Stimulated activated CD4-positive, alpha-beta T cell treated with anti-CD3 and anti-CD28 coated beads, Interleukin-2, amount 100 ng/mL, for 4 hours (primary cell): ENCODE results near the gene TNNC2.
"Not testable (repeated sequence)": the region's sequence is repeated elsewhere in the genome, so short reads cannot be mapped to it uniquely, and the experiment has no call there.

Experiments used
- DNase-seq: peaks from one replicate; pipeline ENCODE4 v3.0.0-alpha.2; 2020; ENCODE audit warnings: low read depth

Gene TNNC2

DNA sequence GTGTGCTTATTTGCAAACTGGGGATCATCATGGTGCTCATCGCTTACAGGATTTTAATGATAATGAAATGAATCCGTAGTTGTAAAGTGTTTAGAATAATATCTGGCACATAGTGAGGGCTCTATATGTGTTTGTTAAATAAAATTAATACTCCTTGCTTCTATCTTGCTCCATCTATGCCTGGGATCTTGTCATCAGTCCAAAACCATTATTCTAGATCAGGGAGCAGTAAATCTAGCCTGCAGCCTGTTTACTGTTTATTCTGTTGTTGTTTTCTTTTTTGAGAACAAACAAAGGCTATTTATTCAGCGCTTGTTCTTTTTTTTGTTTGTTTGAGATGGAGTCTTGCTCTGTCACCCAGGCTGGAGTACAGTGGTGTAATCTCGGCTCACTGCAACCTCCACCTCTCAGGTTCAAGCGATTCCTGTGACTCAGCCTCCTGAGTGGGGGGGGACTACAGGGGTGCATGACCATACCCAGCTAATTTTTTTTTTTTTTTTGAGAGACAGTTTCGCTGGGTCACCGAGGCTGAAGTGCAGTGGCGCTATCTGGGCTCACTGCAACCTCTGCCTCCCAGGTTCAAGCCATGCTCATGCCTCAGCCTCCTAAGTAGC is 22.0 kb upstream of the TNNC2 start:
- no peak for DNase-seq

DNA sequence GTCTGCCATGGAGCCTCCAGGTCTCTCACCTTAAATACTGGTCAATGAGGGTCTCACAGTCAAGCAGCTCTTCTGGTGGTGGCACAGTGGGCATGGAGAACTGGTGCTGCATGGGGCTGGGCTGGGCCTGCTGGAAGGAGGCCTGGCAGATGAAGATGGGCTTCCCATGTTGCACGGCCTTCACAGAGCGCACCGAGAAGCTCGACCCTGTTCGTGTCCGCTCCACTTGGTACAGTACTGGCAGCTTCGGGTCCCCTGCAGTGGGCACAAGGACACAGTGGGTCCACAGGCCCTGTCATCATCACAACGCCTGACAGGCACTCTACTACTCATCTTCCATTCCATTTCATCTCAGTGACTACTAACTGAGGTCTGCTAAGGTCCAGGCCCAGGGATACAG is 21.3 kb upstream of the TNNC2 start:
- no peak for DNase-seq

DNA sequence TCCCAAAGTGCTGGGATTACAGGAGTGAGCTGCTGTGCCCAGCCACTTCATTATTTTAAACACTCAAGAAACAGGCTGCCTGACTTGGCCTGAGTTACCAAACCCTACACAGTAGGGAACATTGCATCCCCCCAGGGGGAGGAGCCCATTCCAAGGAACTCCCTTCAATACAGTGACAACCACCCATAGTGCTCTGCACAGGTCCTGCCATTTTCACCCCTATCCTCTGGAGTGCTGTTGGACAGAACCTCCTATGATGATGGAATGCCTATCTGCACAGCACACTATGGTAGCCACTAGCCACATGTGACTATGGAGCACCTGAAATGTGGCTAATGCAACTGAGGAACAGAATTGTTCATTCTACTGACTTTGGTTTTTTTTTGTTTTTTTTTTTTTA is 18.3 kb upstream of the TNNC2 start:
- DNase-seq: no peak

DNA sequence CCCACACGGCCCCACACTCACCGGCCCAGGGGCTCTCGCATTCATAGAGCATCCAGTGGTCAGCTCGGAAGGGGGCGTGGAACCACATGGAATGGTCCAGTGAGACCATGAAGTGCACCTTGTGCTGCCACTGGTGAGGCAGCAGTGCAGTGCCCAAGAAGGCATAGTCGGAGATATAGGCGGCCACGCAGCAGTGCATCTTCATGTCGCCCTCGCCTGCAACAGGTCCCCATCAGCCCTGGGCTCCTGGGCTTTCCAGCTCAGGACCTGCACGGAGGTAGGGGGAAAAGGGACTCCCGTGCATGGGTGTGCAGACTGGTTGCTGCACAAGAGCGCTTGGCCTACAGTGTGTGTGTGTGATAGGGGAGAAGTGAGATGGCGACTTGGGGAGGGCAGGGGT is 16.4 kb upstream of the TNNC2 start:
- no peak for DNase-seq

DNA sequence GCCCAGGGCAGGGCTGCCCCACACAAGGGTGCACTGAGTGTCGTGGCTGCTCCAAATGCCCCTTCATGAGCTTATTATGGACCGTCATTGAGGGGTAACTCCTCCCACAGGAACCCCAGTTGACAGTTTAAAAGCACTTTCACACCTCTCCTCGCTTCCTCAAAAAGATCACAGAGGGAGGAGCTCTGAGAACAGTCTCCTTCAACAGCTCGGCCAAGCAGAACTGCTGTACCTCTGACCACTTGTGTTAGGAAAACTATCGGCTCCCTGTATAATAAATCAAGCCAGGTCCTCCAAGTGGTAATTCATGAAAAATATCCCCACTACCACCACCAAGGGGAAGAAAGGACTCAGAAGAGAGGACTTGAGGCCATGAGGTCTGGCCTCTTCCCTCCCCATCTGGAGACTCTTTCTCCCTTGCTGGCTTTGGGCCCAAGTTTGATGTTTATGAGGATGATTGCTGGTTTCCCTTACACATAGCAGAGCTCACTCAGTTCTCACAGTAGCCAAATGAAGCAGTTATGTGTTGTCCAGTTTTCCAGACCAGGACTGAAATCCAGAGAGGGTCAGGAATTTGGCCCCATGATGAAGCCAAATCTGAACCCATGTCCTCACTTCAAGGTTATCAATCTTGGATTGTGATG is 15.2 kb upstream of the TNNC2 start:
- no peak for DNase-seq

DNA sequence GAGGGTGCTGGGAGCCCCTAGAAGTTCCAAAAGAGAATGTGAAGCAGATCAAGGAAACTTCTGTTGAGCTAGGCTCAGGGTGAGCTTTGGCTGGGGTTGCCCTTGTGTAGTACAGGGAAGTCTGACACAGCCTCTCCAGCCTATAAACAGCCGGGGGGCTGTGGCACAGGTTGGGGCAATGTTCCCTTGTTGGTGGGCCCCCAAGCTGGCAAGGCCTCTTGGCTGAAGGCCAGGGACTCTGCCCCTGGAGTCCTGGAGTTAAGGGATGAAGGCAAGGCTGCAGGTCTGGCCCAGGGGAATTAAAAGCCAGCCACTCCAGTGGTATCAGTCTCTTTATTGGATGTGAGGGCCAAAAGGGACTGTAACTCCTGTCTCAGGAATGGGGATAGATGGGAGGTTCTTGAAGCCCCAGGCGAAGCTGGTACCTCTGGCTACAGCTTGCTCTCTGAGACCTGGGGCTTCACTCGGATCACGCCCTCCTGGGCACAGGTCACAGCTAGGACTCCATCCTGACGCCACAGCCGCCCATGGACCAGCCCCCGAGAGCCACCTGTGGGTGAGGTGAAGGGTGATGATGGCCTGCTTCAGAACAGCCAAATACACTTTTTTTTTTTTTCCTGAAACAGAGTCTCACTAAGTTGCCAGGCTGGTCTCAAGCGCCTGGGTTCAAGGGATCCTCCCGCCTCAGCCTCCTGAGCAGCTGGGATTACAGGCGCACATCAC is 14.5 kb upstream of the TNNC2 start:
- no peak for DNase-seq

DNA sequence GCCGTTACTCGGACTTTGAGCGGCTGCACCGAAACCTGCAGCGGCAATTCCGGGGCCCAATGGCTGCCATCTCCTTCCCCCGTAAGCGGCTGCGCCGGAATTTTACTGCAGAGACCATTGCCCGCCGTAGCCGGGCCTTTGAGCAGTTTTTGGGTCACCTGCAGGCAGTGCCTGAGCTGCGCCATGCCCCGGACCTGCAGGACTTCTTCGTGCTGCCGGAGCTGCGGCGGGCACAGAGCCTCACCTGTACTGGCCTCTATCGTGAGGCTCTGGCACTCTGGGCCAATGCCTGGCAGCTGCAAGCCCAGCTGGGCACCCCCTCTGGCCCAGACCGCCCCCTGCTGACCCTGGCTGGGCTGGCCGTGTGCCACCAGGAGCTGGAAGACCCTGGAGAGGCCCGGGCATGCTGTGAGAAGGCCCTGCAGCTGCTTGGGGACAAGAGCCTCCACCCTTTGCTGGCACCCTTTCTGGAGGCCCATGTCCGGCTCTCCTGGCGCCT is 13.6 kb upstream of the TNNC2 start:
- no peak for DNase-seq

DNA sequence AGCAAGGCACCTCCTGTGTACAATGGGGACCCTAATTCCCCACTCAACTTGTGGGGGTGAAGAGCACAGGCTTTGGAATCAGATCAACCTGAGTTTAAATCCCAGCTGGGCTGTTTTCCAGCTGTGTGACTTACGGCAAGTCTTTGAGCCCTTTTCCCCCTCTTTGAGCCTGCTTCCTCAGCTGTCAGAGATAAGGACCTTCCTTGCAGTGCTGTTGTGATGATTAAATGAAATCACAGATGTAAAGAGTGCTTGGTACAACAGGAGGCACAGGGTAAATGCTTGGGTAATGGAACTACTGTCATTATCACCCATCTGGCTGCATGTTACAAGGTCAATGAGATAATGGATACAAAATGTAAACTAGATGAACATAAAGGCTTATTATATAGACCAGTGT is 9.7 kb upstream of the TNNC2 start:
- DNase-seq: no peak

DNA sequence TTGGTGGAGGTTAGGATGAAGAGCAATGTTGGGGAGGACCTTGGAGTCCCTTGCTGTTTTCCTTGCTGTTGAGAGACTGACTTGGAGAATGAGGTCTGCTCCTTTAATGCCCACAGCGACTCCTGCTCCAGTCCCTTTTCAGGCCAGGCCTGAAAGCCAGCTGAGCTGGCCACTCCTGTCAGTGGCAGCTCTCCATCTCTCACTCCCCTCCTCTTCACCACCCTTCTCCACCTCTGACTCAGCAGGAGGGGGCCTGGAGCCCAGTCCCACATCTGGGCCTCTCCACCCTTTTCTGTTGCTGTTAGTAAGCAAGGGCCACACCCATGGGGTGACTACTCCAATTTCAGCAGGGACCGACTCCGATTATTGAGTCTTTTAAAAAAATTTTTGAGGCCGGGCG is 8.7 kb upstream of the TNNC2 start:
- no peak for DNase-seq

DNA sequence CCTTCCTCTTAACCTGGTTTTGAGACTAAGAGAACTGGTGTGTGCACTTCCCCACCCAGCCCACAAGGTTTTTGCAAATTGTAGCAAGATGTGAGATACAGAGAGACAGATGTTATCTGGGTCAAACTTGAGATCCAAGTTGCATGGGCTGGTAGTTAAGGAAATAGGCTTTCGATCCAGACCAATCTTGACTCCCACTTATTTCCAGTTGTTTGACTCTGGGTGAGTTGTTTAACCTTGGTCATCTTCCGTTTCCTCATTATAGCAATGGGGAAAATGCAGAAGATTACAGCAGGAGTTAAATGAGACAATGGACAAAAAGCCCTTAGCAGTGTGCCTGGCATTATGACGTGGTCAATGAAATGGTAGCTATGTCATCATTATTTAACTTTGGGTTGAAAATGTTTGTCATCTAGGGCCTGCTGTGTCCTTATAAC is 8.2 kb upstream of the TNNC2 start:
- no peak for DNase-seq

DNA sequence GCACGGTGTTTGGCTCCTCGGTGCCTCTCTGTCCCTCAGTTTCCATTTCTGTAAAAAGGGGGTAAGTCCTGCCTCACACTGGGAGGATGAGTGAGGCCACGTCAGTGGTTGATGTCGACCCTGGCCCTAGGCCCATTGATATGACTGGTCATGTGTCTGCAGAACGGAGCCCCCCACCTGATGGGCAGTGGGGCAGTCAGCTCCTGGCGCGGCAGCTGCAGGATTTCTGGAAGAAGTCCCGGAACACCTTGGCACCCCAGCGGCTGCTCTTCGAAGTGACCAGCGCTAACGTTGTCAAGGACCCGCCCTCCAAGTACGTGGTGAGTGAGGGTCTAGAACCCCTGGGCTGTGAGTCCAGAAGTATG is 7.7 kb upstream of the TNNC2 start:
- no peak for DNase-seq

DNA sequence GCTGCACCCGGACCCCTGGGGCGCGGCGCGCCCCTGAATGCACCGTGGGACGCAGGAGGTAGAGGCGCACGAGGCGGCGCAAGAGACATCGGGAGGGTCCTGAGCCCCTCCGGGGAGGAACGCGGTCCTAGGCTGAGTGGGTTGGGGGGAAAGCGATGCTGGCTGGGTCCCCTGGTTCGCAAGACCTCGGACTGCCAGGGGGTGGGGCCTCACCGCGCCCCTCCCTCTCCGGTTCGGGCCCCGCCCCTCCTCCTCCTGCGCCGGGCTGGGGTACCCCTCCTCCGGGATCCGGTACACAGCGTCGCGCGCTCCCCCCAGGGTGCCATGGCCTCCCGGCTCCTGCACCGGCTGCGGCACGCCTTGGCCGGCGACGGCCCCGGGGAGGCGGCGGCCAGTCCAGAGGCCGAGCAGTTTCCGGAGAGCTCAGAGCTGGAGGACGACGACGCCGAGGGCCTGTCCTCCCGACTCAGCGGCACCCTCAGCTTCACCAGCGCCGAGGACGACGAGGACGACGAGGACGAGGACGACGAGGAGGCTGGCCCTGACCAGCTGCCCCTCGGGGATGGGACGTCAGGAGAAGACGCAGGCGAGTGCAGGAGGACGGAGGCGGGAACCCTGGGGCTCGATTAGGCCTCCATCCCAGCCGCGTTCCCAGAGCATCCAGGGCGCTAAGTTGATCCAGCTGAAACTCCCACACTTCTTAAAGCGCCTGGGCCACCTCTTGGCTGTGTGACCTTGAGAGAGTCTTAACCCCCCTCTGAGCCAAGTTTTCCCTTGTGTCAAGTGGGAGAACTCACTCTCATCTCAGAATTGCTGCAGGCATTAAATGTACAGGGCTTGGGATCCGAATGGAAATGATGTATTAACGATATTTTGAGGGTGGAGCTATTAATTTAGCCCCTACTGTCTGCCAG is 7.0 kb upstream of the TNNC2 start:
- peak; percentile 24 for DNase-seq

DNA sequence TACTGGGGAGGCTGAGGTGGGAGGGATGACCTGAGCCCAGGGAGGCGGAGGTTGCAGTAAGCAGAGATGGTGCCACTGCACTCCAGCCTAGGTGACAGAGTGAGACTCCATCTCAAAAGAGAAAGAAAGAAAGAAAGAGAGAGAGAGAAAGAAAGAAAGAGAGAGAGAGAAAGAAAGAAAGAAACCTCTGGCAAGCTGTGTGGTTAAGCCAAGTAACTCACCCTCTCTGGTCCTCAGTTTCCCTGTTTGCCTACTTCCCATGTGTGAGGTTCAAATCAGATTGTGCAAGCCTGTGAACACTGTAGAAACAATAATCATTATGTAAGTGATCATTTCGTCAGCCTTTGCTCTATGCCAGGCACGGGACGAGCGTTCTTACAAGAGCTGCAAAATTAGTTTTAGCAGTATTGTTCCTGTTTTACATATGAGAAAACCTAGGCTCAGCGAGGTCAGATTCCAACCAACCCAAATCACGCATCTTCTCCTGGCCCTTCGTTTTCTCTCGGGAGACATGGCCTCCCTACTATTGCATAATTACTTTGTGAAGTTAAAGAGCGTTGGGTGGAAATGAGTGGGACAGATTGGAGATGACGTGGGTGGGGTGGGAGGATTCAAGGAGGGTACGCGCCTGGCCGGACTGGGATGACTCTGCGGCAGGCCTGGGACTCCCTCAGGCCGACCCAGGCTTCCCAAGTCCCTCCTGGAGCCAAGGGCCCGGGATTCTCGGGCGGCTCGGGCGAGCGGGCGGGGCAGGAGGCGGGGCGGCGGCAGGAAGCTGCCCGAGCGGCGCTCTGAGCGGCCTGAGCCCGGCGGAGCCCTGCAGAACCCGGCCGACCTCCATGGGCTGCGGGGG is 6.1 kb upstream of the TNNC2 start, which contains the start of gene SNX21:
TSS of gene SNX21 (plus strand) at position 770 of the 853 bp plus-strand sequence. CDS start 121 bp downstream, outside the sequence.
- no peak for DNase-seq

DNA sequence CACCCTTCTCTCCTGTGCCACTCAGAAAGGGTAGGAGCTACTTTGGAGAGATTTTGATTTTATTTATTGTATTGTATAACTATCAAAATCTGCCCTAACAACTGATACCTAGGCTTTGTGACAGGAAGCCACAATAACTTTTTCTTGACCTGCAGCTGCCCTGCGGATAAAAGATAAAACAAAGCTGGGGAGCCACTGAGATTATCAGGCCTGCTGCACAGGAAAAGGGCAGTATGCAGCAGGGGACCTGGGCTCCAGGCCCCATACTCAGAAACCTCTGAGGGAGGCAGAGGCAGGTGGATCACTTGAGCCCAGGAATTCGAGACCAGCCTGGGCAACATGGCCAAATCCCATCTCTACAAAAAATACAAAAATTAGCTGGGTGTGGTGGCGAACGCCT is 5.5 kb upstream of the TNNC2 start:
- DNase-seq: no peak

DNA sequence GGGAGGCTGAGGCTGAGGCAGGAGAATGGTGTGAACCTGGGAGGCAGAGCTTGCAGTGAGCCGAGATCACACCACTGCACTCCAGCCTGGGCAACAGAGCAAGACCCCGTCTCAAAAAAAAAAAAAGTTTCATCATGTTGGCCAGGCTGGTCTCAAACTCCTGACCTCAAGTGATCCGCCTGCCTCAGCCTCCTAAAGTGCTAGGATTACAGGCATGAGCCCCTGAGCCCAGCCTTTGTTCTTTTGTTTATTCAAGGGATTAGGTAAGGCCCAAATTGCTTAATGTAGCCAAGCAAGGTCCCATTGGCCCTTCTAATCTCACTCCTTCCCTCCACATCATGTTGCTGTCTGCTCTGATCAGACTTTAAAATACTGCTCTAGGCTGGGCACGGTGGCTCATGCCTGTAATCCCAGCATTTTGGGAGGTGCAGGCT is 2.6 kb upstream of the TNNC2 start:
- not testable (repeated sequence) for DNase-seq

DNA sequence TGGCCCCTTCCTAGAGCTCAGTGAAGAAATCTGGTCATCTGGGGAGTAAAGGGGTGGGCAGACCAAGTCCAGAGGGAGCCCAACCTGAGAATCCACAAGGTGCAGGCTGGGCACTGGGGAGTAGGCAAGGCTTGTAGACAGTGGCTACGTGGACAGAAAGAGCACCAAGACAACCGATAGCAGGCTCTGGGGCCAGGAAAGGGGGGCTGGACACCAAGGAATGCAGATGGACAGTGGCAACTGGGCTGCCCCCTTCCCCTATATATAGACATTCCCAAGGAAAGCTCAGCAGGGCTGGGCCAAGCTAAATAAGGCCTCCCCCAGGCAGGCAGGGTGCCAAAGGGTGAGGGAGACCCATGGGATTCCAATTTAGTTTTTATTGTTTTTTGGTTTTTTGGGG is 1.5 kb upstream of the TNNC2 start:
- DNase-seq: no peak

DNA sequence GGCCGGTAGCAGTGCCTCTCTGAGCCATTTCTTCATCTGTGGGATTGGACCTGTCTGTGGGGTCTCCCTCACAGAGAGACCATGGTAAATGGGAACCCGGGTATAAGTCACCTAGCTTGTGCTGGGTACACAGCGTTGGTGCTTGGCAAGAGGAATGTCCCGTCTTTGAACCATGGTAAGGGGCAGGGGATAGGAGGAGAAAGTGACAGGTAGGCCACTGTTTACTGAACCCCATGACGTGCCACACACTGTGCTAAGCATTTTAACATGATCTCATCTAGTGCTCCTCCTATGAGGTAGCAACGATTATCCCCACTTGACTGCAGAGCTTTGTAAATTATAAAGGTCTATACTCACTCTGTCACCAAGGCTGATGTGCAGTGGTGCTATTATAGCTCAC is 600 bp upstream of the TNNC2 start:
- DNase-seq: no peak

DNA sequence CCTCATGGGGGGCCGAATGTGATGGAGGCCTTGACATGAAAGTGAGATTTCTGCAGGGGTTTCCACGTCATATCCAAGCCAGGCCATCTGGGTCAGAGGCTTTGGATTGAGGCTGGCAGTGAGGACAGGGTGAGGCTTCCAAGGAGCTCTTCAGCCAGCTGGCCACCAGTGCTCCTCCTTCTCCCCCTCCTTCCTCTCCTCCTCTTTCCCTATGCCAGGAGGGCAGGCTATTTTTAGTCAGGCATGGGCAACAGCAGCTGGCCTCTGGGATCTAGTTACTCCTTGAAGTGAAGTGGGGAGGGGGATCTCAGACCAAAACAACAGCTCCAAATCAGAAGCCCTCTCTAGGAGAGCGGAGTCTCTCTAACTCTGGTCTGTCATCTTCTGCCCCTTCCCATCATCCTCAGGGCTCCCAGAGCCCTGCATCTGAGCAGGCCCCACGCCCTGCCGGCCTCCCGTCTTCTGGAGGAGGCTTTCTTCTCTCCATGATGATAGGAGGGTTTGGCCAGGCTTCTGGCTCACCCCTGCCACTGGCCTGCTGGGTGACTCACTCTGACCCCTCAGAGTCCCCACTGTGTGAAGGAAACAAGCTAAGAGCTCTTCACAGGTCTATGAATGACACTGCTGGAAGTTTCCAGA is 612 bp downstream of the TNNC2 start:
- no peak for DNase-seq

DNA sequence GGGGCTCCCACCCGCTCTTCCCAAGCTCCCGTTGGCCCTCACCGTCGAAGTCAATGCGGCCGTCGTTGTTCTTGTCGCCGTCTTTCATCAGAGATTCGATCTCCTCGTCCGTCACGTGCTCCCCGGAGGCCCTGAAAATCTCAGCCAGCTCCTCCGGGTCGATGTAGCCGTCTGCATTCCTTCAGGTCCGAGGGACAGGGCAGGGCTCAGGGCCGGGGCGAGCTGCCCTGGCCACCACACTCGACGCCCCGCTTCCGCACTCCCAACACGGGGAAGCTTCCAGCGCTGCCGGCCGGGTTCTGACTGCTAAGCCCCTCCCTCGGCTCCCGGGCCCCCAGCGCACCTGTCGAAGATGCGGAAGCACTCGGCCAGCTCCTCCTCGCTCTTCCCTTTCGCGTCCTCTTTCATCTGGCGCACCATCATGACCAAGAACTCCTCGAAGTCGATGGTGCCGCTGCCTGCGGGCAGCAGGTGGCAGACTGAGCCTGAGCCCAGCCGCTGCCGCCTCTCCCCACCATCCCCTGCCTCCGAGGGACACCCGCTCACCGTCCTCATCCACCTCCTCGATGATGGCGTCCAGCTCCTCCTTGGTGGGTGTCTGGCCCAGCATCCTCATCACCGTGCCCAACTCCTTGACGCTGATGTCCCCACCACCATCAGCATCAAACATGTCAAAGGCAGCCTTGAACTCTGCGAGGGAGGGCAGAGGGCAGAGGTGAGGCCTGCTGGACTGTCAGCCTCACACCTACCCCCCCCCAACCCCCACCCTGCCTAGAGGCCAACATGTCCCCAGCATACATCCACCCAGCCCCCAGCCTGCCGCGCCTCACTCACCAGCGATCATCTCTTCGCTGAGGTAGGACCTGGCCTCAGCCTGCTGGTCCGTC is 2.9 kb downstream of the TNNC2 start:
- DNase-seq: peak; percentile 45

DNA sequence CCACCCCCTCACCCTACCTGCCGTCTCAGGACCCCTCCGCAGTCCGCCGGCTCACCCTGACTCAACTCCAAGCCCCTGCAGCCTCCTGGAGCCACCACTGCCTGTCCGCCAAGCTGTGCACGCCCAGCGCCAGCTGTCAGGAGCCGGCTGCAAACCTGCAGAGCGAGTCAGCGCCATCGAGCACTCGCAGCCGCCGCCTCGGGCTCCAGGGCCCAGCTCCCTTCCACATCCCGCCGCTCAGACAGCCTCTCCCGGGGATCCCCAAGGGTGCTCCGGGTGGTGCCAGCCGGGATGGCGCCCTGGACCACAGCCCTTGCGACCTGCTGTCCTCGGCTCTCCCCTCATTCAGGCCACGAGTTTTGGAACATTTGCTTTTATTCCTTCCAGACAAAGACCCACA is 4.3 kb downstream of the TNNC2 start:
- DNase-seq: no peak
